WTC11 (cell line): ENCODE measurements around the gene THBS3.

Source experiments
- CREB1 ChIP-seq: sonication (generic); formaldehyde crosslinking; IDR thresholded peaks from 2 replicates; pipeline ENCODE4 v1.8.0; 2023; ENCODE audit warnings: mild to moderate bottlenecking, missing genetic modification reagents
- CREM ChIP-seq: sonication (generic); formaldehyde crosslinking; IDR thresholded peaks from 2 replicates; pipeline ENCODE4 v1.8.1; 2022; ENCODE audit warnings: mild to moderate bottlenecking, missing genetic modification reagents, moderate library complexity
- RORB ChIP-seq: fragments of 250-450 bp; sonication (Bioruptor Pico); IDR thresholded peaks from 2 replicates; pipeline ENCODE4 v1.9.0; 2021; ENCODE audit warnings: mild to moderate bottlenecking
- SMAD3 ChIP-seq: sonication (generic); formaldehyde crosslinking; IDR thresholded peaks from 2 replicates; pipeline ENCODE4 v1.8.0; 2022; ENCODE audit warnings: missing genetic modification reagents, mild to moderate bottlenecking, borderline replicate concordance
- TEAD1 ChIP-seq: sonication (generic); formaldehyde crosslinking; IDR thresholded peaks from 2 replicates; pipeline ENCODE4 v1.8.0; 2022; ENCODE audit warnings: mild to moderate bottlenecking, missing genetic modification reagents
- TF ChIP-seq, protein P1 (sequence below): fragments of 200-600 bp; IDR thresholded peaks from 2 replicates; pipeline ENCODE4 v1.8.0; 2022; ENCODE audit warnings: antibody characterized with exemption
- TF ChIP-seq, protein P2 (sequence below): sonication (generic); formaldehyde crosslinking; IDR thresholded peaks from 2 replicates; pipeline ENCODE4 v1.8.0; 2023; ENCODE audit warnings: missing genetic modification reagents, mild to moderate bottlenecking, borderline replicate concordance
- TF ChIP-seq, protein P3 (sequence below): sonication (generic); formaldehyde crosslinking; conservative IDR thresholded peaks from 2 replicates; pipeline ENCODE4 v1.8.1; 2022; ENCODE audit warnings: mild to moderate bottlenecking, missing genetic modification reagents
- TF ChIP-seq, protein P4 (sequence below): fragments of 250-450 bp; sonication (Bioruptor Pico); IDR thresholded peaks from 2 replicates; pipeline ENCODE4 v2.1.2; 2022; ENCODE audit warnings: mild to moderate bottlenecking, moderate library complexity

DNA sequence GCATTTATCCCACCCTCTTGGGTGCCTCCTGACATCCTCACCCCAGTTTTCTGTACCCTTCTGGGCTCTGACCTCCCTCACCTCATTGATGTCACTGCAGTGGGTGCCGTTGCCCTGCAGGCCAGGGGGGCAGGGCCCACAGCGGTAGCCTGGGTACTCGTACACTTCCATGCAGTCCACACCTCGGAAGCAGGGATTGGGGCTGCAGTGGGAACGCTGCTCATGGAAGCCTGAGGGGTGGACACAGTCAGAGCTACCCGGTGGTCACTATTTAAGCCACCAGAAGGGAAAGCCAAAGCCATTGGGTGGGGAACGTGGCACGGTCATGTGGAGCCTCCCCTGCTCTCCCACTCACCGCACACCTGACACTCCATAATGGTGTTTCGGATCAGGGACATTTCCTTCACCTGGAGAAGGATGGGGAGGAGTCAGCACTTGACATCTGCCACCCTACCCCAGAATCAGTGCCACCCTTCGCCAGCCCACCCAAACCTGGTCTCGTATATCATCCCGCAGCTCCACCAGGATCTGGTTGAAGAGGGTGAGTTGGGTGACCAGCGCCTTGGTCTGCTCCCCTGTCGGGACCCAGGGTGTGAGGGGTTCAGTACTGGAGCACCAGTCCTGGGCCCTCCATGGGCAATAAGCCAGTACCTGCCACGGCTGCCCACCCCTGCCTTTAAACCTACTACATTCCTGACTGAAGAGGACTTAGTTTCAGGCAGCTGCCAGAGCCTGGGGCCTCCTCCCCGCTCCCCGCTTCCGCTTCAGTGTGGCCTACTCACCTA is 4.8 kb downstream of the THBS3 start:
- TF ChIP-seq, protein P1, sequence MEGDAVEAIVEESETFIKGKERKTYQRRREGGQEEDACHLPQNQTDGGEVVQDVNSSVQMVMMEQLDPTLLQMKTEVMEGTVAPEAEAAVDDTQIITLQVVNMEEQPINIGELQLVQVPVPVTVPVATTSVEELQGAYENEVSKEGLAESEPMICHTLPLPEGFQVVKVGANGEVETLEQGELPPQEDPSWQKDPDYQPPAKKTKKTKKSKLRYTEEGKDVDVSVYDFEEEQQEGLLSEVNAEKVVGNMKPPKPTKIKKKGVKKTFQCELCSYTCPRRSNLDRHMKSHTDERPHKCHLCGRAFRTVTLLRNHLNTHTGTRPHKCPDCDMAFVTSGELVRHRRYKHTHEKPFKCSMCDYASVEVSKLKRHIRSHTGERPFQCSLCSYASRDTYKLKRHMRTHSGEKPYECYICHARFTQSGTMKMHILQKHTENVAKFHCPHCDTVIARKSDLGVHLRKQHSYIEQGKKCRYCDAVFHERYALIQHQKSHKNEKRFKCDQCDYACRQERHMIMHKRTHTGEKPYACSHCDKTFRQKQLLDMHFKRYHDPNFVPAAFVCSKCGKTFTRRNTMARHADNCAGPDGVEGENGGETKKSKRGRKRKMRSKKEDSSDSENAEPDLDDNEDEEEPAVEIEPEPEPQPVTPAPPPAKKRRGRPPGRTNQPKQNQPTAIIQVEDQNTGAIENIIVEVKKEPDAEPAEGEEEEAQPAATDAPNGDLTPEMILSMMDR, result no peak
- TF ChIP-seq, protein P2, sequence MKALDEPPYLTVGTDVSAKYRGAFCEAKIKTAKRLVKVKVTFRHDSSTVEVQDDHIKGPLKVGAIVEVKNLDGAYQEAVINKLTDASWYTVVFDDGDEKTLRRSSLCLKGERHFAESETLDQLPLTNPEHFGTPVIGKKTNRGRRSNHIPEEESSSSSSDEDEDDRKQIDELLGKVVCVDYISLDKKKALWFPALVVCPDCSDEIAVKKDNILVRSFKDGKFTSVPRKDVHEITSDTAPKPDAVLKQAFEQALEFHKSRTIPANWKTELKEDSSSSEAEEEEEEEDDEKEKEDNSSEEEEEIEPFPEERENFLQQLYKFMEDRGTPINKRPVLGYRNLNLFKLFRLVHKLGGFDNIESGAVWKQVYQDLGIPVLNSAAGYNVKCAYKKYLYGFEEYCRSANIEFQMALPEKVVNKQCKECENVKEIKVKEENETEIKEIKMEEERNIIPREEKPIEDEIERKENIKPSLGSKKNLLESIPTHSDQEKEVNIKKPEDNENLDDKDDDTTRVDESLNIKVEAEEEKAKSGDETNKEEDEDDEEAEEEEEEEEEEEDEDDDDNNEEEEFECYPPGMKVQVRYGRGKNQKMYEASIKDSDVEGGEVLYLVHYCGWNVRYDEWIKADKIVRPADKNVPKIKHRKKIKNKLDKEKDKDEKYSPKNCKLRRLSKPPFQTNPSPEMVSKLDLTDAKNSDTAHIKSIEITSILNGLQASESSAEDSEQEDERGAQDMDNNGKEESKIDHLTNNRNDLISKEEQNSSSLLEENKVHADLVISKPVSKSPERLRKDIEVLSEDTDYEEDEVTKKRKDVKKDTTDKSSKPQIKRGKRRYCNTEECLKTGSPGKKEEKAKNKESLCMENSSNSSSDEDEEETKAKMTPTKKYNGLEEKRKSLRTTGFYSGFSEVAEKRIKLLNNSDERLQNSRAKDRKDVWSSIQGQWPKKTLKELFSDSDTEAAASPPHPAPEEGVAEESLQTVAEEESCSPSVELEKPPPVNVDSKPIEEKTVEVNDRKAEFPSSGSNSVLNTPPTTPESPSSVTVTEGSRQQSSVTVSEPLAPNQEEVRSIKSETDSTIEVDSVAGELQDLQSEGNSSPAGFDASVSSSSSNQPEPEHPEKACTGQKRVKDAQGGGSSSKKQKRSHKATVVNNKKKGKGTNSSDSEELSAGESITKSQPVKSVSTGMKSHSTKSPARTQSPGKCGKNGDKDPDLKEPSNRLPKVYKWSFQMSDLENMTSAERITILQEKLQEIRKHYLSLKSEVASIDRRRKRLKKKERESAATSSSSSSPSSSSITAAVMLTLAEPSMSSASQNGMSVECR, result no peak
- TF ChIP-seq CREM (CRISPR knock-in tag), result no peak
- TF ChIP-seq, protein P3, sequence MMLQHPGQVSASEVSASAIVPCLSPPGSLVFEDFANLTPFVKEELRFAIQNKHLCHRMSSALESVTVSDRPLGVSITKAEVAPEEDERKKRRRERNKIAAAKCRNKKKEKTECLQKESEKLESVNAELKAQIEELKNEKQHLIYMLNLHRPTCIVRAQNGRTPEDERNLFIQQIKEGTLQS (CRISPR knock-in tag), result no peak
- TF ChIP-seq, protein P4, sequence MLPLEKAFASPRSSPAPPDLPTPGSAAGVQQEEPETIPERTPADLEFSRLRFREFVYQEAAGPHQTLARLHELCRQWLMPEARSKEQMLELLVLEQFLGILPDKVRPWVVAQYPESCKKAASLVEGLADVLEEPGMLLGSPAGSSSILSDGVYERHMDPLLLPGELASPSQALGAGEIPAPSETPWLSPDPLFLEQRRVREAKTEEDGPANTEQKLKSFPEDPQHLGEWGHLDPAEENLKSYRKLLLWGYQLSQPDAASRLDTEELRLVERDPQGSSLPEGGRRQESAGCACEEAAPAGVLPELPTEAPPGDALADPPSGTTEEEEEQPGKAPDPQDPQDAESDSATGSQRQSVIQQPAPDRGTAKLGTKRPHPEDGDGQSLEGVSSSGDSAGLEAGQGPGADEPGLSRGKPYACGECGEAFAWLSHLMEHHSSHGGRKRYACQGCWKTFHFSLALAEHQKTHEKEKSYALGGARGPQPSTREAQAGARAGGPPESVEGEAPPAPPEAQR (CRISPR knock-in tag), result no peak
- TF ChIP-seq CREB1 (CRISPR knock-in tag), result no peak
- TF ChIP-seq TEAD1 (CRISPR knock-in tag), result no peak
- no peak for TF ChIP-seq SMAD3 (CRISPR knock-in tag)
- no peak for TF ChIP-seq RORB (CRISPR knock-in tag)
